ENCODE data around the gene KTI12.
"Not testable (repeated sequence)": the region's sequence is repeated elsewhere in the genome, so short reads cannot be mapped to it uniquely, and the experiment has no call there.

The KTI12 gene

GRCh38 chr1:52034050-52034384 lies 407 bp upstream of the KTI12 start:
- no peak overlapping the region for H3K4me3 ChIP-seq (ENCODE audit: low read depth, low read length)
- TF ChIP-seq, protein P1, sequence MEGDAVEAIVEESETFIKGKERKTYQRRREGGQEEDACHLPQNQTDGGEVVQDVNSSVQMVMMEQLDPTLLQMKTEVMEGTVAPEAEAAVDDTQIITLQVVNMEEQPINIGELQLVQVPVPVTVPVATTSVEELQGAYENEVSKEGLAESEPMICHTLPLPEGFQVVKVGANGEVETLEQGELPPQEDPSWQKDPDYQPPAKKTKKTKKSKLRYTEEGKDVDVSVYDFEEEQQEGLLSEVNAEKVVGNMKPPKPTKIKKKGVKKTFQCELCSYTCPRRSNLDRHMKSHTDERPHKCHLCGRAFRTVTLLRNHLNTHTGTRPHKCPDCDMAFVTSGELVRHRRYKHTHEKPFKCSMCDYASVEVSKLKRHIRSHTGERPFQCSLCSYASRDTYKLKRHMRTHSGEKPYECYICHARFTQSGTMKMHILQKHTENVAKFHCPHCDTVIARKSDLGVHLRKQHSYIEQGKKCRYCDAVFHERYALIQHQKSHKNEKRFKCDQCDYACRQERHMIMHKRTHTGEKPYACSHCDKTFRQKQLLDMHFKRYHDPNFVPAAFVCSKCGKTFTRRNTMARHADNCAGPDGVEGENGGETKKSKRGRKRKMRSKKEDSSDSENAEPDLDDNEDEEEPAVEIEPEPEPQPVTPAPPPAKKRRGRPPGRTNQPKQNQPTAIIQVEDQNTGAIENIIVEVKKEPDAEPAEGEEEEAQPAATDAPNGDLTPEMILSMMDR (IDR thresholded peaks at IDR 0.05; ENCODE audit: low read depth, low read length): no peak

DNA sequence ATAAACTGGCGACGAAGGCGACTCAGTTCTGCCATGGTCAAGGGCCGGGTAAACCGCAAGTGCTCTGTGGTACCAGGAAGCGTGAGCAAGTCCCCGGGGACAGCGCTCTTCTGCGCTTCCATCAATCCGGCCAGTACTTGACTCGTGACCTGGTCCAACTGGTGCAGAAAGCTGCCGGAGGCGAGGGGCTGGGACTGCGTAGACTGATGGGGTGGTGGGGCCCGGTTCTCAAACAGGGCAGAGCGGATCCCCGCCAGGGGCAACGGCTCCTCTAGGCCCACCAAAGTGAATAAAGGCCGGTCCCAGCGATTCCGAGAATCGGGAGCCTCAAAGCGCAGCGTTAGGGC lies 852 bp downstream of the KTI12 start:
- peak overlapping the region; percentile 79 for H3K4me3 ChIP-seq (ENCODE audit: low read depth, low read length)
- TF ChIP-seq, protein P1 (IDR thresholded peaks at IDR 0.05; ENCODE audit: low read depth, low read length): no peak

- TF ChIP-seq, protein P1 (IDR thresholded peaks at IDR 0.05; ENCODE audit: low read depth, low read length): no peak
Measured at GRCh38 chr1:52032124-52032784, 1.4 kb downstream of the KTI12 start.

GRCh38 chr1:52028839-52029238 lies 4.8 kb downstream of the KTI12 start:
- not testable (repeated sequence) for H3K4me3 ChIP-seq (ENCODE audit: low read depth, low read length)

More at GRCh38 chr1:52032124-52032784, 1.4 kb downstream of the KTI12 start:
- H3K4me3 ChIP-seq (ENCODE audit: low read depth, low read length): peak overlapping the region; percentile 79

GRCh38 chr1:52028328-52028727 lies 5.3 kb downstream of the KTI12 start:
- no peak overlapping the region for H3K4me3 ChIP-seq (ENCODE audit: low read depth, low read length)
- TF ChIP-seq, protein P1 (IDR thresholded peaks at IDR 0.05; ENCODE audit: low read depth, low read length): no peak

DNA sequence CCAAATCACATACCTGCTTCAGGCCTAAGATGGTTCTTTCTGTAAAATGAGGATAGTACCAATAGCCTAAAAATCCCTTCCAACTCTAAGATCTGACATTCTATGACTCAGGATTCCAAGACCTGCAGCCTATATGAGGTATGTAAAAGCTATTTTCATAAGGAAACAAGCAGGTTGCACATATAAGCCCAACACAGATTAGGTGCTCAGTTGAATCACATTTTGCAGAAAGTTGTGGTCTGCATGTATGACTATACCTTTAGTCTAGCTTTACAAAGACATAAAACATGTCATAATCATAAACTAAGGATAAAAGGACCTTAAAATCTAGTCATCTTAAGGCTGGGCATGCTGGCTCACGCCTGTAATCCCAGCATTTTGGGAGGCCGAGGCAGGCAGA lies 7.3 kb downstream of the KTI12 start:
- TF ChIP-seq, protein P1 (IDR thresholded peaks at IDR 0.05; ENCODE audit: low read depth, low read length): no peak
- H3K4me3 ChIP-seq (ENCODE audit: low read depth, low read length): no peak overlapping the region

- TF ChIP-seq, protein P1 (IDR thresholded peaks at IDR 0.05; ENCODE audit: low read depth, low read length): no peak
- H3K4me3 ChIP-seq (ENCODE audit: low read depth, low read length): no peak overlapping the region
Measured at GRCh38 chr1:52022133-52022532, 11.5 kb downstream of the KTI12 start.
